Measurements from ENCODE around the gene PROC. TPM values are rescaled to one million over a fixed set of nuclear protein-coding genes. Genes with fewer than 3 reads are reported as not detected.
A peak's percentile ranks its signal among the peaks of the same experiment; 100 is the strongest.

Gene PROC
- total and polyA plus RNA-seq, 2 of the 4 experiments (the other 2 are of a cell fraction): 0.07 TPM; not detected in 1

- H2BK120ac ChIP-seq (ENCODE audit: low read depth, low read length): 0 out of 2 replicates have a peak overlapping the region, but pooled peaks have one; percentile 84
- H3K79me1 ChIP-seq (ENCODE audit: low read depth in 1 of 2, low read length in 2 of 2): peaks cover 9 to 22% of the 10 kb centered on the region in 2 experiments; a peak in 2 of 4 replicates
- H3K4me3 ChIP-seq (ENCODE audit: insufficient read depth, low read depth, low read length): peak overlapping the region; percentile 85
- H4K8ac ChIP-seq (ENCODE audit: low read depth in 2 of 2, low read length in 2 of 2): peak overlapping the region; percentile 94 to 98
- H3K23ac ChIP-seq (ENCODE audit: low read depth, low read length): peak overlapping the region; percentile 95; the same call in 1 of the 2 replicates
- intact Hi-C loops (cut with micrococcal nuclease) (loop anchor here (10.0 kb wide), 1 partner anchor 86 kb away; no protein-coding TSS in a partner anchor), dilution Hi-C loops (cut with HindIII; ENCODE audit: low sequenced_read_pairs, unreplicated experiment) (no loop called here), in situ Hi-C loops (cut with MboI; ENCODE audit: low sequenced_read_pairs) (no loop called here)
- H2BK15ac ChIP-seq (ENCODE audit: low read depth, low read length): peak overlapping the region; percentile 95; the same call in 2 of the 3 replicates
- H4K20me1 ChIP-seq (ENCODE audit: insufficient read depth, low read length): peaks cover 27% of the 10 kb centered on the region
- H3K27me3 ChIP-seq (ENCODE audit: control insufficient read depth, insufficient read depth, low read length): no peaks in the 10 kb centered on the region
- ATAC-seq (ENCODE audit: low read depth) (no peak), DNase-seq (peak; percentile 44)
- H2AFZ ChIP-seq (replicated peaks; ENCODE audit: low read length, poor library complexity): peak overlapping the region; percentile 99
- H3K9ac ChIP-seq (ENCODE audit: low read depth, low read length): peak overlapping the region; percentile 80
- CTCF ChIA-PET: interaction anchor here (1.0 kb wide), 1 partner anchor 10 kb away, joined by 4 read pairs; no protein-coding TSS in a partner anchor
- peak overlapping the region; percentile 99 for H3K4me2 ChIP-seq (ENCODE audit: low read depth, low read length)
- no peaks in the 10 kb centered on the region for H3K36me3 ChIP-seq (ENCODE audit: control insufficient read depth, insufficient read depth, low read length)
- H3K14ac ChIP-seq (replicated peaks; ENCODE audit: low read depth, low read length): peak overlapping the region; percentile 99
- peak overlapping the region; percentile 88; the same call in 1 of the 2 replicates for H3K56ac ChIP-seq (ENCODE audit: extremely low read depth, insufficient read depth, low read length)
- WGBS, 2 experiments (ENCODE audit: extremely low coverage in 2 of 2, insufficient read length in 1 of 2): 55 to 100% methylated on average over 1 to 2 of the region's 8 CpGs
- peak overlapping the region; percentile 39 for H2BK20ac ChIP-seq (ENCODE audit: low read depth, low read length)
- peak overlapping the region; percentile 68 for H3K18ac ChIP-seq (ENCODE audit: low read depth, low read length)
- H2AK9ac ChIP-seq (replicated peaks; ENCODE audit: low read depth, low read length, poor library complexity): peak overlapping the region; percentile 96
- peak overlapping the region; percentile 86 for H3K27ac ChIP-seq (ENCODE audit: insufficient read depth, low read length)
- H3K4me1 ChIP-seq (ENCODE audit: control insufficient read depth, insufficient read depth, low read length): peaks cover 5% of the 10 kb centered on the region
- H3K9me3 ChIP-seq (ENCODE audit: control insufficient read depth, insufficient read depth, low read length): no peaks in the 10 kb centered on the region
- no TSS peak for BruUV-seq (replicated peaks)
- H2BK5ac ChIP-seq (ENCODE audit: low read depth, low read length, poor library complexity, severe bottlenecking): peak overlapping the region; percentile 94
- H3K9me1 ChIP-seq (ENCODE audit: insufficient read depth, low read length): peaks cover 4% of the 10 kb centered on the region; the same call in 1 of the 2 replicates
- POLR2A ChIA-PET (ENCODE audit: unreplicated experiment): interaction anchor here (1.2 kb wide), 1 partner anchor 24 kb away, joined by 3 read pairs; no protein-coding TSS in a partner anchor
- H3K4ac ChIP-seq (ENCODE audit: low read depth, low read length): peak overlapping the region; percentile 98
- peak overlapping the region; percentile 36; the same call in 1 of the 2 replicates for H2AK5ac ChIP-seq (ENCODE audit: low read depth, low read length)
- peak overlapping the region; percentile 85 for H4K91ac ChIP-seq (ENCODE audit: insufficient read depth, low read depth, low read length)
- peak overlapping the region; percentile 93; the same call in 1 of the 2 replicates for H4K5ac ChIP-seq (ENCODE audit: low read depth, low read length)
- TF ChIP-seq POLR2A (IDR thresholded peaks at IDR 0.05; ENCODE audit: low read depth, low read length) (no peak), SMC3 (IDR thresholded peaks at IDR 0.05; ENCODE audit: low read depth, low read length) (no peak), CEBPB (IDR thresholded peaks at IDR 0.05; ENCODE audit: low read depth, low read length) (no peak), ELK1 (IDR thresholded peaks at IDR 0.05; ENCODE audit: borderline replicate concordance, low read depth, low read length) (no peak), MXI1 (IDR thresholded peaks at IDR 0.05; ENCODE audit: borderline replicate concordance, low read depth, low read length) (no peak), FOS (IDR thresholded peaks at IDR 0.05; ENCODE audit: low read depth, low read length) (no peak), MAZ (IDR thresholded peaks at IDR 0.05; ENCODE audit: borderline replicate concordance, low read depth, low read length) (no peak), NFE2L2 (IDR thresholded peaks at IDR 0.05; ENCODE audit: low read depth, low read length) (no peak), RAD21 (IDR thresholded peaks at IDR 0.05; ENCODE audit: low read length) (no peak), USF2 (IDR thresholded peaks at IDR 0.05; ENCODE audit: low read depth, low read length) (no peak), RCOR1 (IDR thresholded peaks at IDR 0.05; ENCODE audit: insufficient replicate concordance, low read length) (no peak), RFX5 (IDR thresholded peaks at IDR 0.05; ENCODE audit: low read depth, low read length) (no peak), MAFK (IDR thresholded peaks at IDR 0.05; ENCODE audit: low read depth, low read length) (no peak), CTCF (conservative IDR thresholded peaks at IDR 0.05; ENCODE audit: low read depth, low read length) (no peak)
These were observed 29.6 kb upstream of the PROC start for GRCh38 chr2:127388423-127389164.

All from IMR-90 (cell line).